HepG2 (cell line): ENCODE measurements around the gene EPHA2. TPM values are rescaled to one million over a fixed set of nuclear protein-coding genes. Genes with fewer than 3 reads are reported as not detected.

Source experiments
- BORCS8-MEF2B ChIP-seq: sonication (generic); formaldehyde crosslinking; IDR thresholded peaks from 2 replicates; pipeline ENCODE4 v1.8.0; 2022; ENCODE audit warnings: mild to moderate bottlenecking, missing genetic modification reagents
- FOXO1 ChIP-seq: sonication (generic); formaldehyde crosslinking; IDR thresholded peaks from 2 replicates; pipeline ENCODE4 v1.4.0; 2020; ENCODE audit warnings: missing genetic modification reagents
- MEF2D ChIP-seq: sonication (generic); formaldehyde crosslinking; IDR thresholded peaks from 2 replicates; pipeline ENCODE4 v1.5.1; 2020; ENCODE audit warnings: mild to moderate bottlenecking, missing genetic modification reagents
- RBFOX2 ChIP-seq: fragments of 200-400 bp; formaldehyde crosslinking; IDR thresholded peaks from 2 replicates; pipeline ENCODE4 v1.6.1; 2017; ENCODE audit warnings: low read depth, mild to moderate bottlenecking, low read length
- REPIN1 ChIP-seq: sonication (generic); formaldehyde crosslinking; IDR thresholded peaks from 2 replicates; pipeline ENCODE4 v1.8.0; 2022; ENCODE audit warnings: missing genetic modification reagents, low read depth, mild to moderate bottlenecking, borderline replicate concordance
- SOX13 ChIP-seq, 3 experiments: fragments of 450-650 bp in 1 of 3; sonication (generic) in 1 of 3; formaldehyde crosslinking in 1 of 3; IDR thresholded peaks in 2 of 3; conservative IDR thresholded peaks in 1 of 3; 2 replicates each; pipeline versions ENCODE4 v1.5.0 to v1.6.1; 2016 to 2020; ENCODE audit warnings: antibody characterized with exemption in 1 of 3, mild to moderate bottlenecking in 1 of 3, missing compliant biosample characterization in 1 of 3, missing genetic modification reagents in 1 of 3, moderate library complexity in 1 of 3
- SP140L ChIP-seq: sonication (generic); formaldehyde crosslinking; IDR thresholded peaks from 2 replicates; pipeline ENCODE4 v1.4.0; 2020; ENCODE audit warnings: missing genetic modification reagents, borderline replicate concordance
- TBX3 ChIP-seq: fragments of 450-650 bp; IDR thresholded peaks from 2 replicates; pipeline ENCODE4 v1.6.1; 2017; ENCODE audit warnings: antibody characterized with exemption, mild to moderate bottlenecking, inconsistent platforms, borderline replicate concordance
- TOPORS ChIP-seq: sonication (generic); formaldehyde crosslinking; IDR thresholded peaks from 2 replicates; pipeline ENCODE4 v1.8.0; 2023; ENCODE audit warnings: mild to moderate bottlenecking, missing genetic modification reagents
- U2AF2 ChIP-seq: fragments of 200-400 bp; formaldehyde crosslinking; IDR thresholded peaks from 2 replicates; pipeline ENCODE4 v1.6.1; 2017; ENCODE audit warnings: low read depth, mild to moderate bottlenecking, low read length
- YEATS4 ChIP-seq: sonication (generic); formaldehyde crosslinking; IDR thresholded peaks from 2 replicates; pipeline ENCODE4 v1.4.0; 2020; ENCODE audit warnings: missing genetic modification reagents, borderline replicate concordance
- ZBTB26 ChIP-seq: IDR thresholded peaks from 2 replicates; pipeline ENCODE4 v1.6.1; 2016; ENCODE audit warnings: missing compliant biosample characterization, missing genetic modification reagents, borderline replicate concordance
- ZBTB7A ChIP-seq: sonication (generic); formaldehyde crosslinking; IDR thresholded peaks from 2 replicates; pipeline ENCODE4 v1.8.0; 2022; ENCODE audit warnings: mild to moderate bottlenecking, missing genetic modification reagents
- ZFP36L2 ChIP-seq: sonication (generic); formaldehyde crosslinking; IDR thresholded peaks from 2 replicates; pipeline ENCODE4 v1.4.0; 2020; ENCODE audit warnings: missing genetic modification reagents
- ZMYM2 ChIP-seq: sonication (generic); formaldehyde crosslinking; IDR thresholded peaks from 2 replicates; pipeline ENCODE4 v1.8.0; 2022; ENCODE audit warnings: mild to moderate bottlenecking, missing genetic modification reagents
- ZMYM4 ChIP-seq: sonication (generic); formaldehyde crosslinking; IDR thresholded peaks from 2 replicates; pipeline ENCODE4 v1.8.1; 2023; ENCODE audit warnings: mild to moderate bottlenecking, missing genetic modification reagents
- ZNF224 ChIP-seq: sonication (generic); formaldehyde crosslinking; IDR thresholded peaks from 2 replicates; pipeline ENCODE4 v1.5.0; 2020; ENCODE audit warnings: mild to moderate bottlenecking, missing genetic modification reagents
- ZNF263 ChIP-seq: sonication (generic); formaldehyde crosslinking; IDR thresholded peaks from 2 replicates; pipeline ENCODE4 v1.4.0; 2020; ENCODE audit warnings: missing genetic modification reagents
- ZNF441 ChIP-seq: sonication (generic); formaldehyde crosslinking; IDR thresholded peaks from 2 replicates; pipeline ENCODE4 v1.7.0; 2021; ENCODE audit warnings: missing genetic modification reagents, borderline replicate concordance
- ZNF567 ChIP-seq: sonication (generic); formaldehyde crosslinking; IDR thresholded peaks from 2 replicates; pipeline ENCODE4 v1.8.1; 2023; ENCODE audit warnings: mild to moderate bottlenecking, missing genetic modification reagents, borderline replicate concordance
- ZNF7 ChIP-seq: IDR thresholded peaks from 2 replicates; pipeline ENCODE4 v1.6.1; 2016; ENCODE audit warnings: missing biosample characterization, missing genetic modification reagents
- ZNF746 ChIP-seq: sonication (generic); formaldehyde crosslinking; IDR thresholded peaks from 2 replicates; pipeline ENCODE4 v1.8.0; 2022; ENCODE audit warnings: mild to moderate bottlenecking, missing genetic modification reagents
- ZNF839 ChIP-seq: sonication (generic); formaldehyde crosslinking; IDR thresholded peaks from 2 replicates; pipeline ENCODE4 v1.4.0; 2020; ENCODE audit warnings: missing genetic modification reagents, mild to moderate bottlenecking, borderline replicate concordance
- ZSCAN22 ChIP-seq: sonication (generic); formaldehyde crosslinking; IDR thresholded peaks from 2 replicates; pipeline ENCODE4 v1.4.0; 2020; ENCODE audit warnings: mild to moderate bottlenecking, missing genetic modification reagents
- polyA plus RNA-seq, 8 experiments: library from polyadenylated mRNA; depleted of rRNA in 3 of 8; stranded (reverse) in 7 of 8; unstranded in 1 of 8; fragments of >200 nt; fragmentation: Illumina TruSeq in 4 of 8; extraction: Trizol in 4 of 8; gene quantifications; 2 replicates each; pipeline versions ENCODE4 v1.2.1 to v1.2.3, GENCODE V29; 2011 to 2016; ENCODE audit warnings: low read depth in 4 of 8, missing spikeins in 1 of 8, mixed read lengths in 1 of 8; ENCODE audit not compliant: insufficient read depth in 1 of 8
- total RNA-seq, 5 experiments: library from RNA; depleted of rRNA; stranded (reverse); fragments of >200 nt; fragmentation: Illumina TruSeq; extraction: Trizol; gene quantifications; 2 replicates each; pipeline ENCODE4 v1.2.3, GENCODE V29; 2016; ENCODE audit warnings: low read depth in 1 of 5
- TF ChIP-seq, protein P1 (sequence below): conservative IDR thresholded peaks from 2 replicates; pipeline ENCODE4 v1.6.1; 2018; ENCODE audit warnings: missing genetic modification reagents
- TF ChIP-seq, protein P2 (sequence below): sonication (generic); formaldehyde crosslinking; IDR thresholded peaks from 2 replicates; pipeline ENCODE4 v1.4.0; 2020; ENCODE audit warnings: mild to moderate bottlenecking, missing genetic modification reagents

Gene EPHA2
- total and polyA plus RNA-seq, 2 of the 13 experiments (the other 11 are each of a cell fraction or from before 2014, with no cell fraction given) = 33.6 to 53.6 TPM

- TF ChIP-seq ZMYM4 (CRISPR knock-in tag) (peak; percentile 64), ZBTB7A (CRISPR knock-in tag) (peak; percentile 57; the same call in 1 of the 2 replicates), ZNF746 (peak; percentile 100), ZNF839 (CRISPR knock-in tag) (no peak), SOX13 (IDR thresholded peaks at IDR 0.05) (0 out of 2 replicates have a peak, but pooled peaks have one; percentile 16), SOX13 (CRISPR knock-in tag; conservative IDR thresholded peaks at IDR 0.05 in 1 of 2, IDR thresholded peaks at IDR 0.05 in 1 of 2) (peak in 1 of 2 experiments; percentile 91; a peak in 2 of 4 replicates), TBX3 (peak; percentile 84), ZSCAN22 (no peak), ZNF567 (CRISPR knock-in tag) (no peak; the same call in 1 of the 2 replicates), MEF2D (CRISPR knock-in tag) (peak; percentile 76; the same call in 1 of the 2 replicates), ZFP36L2 (no peak), YEATS4 (CRISPR knock-in tag) (no peak), ZMYM2 (CRISPR knock-in tag) (no peak), SP140L (CRISPR knock-in tag) (no peak), U2AF2 (no peak), REPIN1 (CRISPR knock-in tag) (peak; percentile 68), ZNF441 (peak; percentile 53; the same call in 1 of the 2 replicates), ZBTB26 (CRISPR knock-in tag) (no peak), TOPORS (CRISPR knock-in tag) (0 out of 2 replicates have a peak, but pooled peaks have one; percentile 48), BORCS8-MEF2B (CRISPR knock-in tag) (peak; percentile 49; the same call in 1 of the 2 replicates), ZNF224 (CRISPR knock-in tag) (no peak), ZNF263 (CRISPR knock-in tag) (no peak), ZNF7 (CRISPR knock-in tag) (no peak), RBFOX2 (peak; percentile 72), FOXO1 (peak; percentile 82; the same call in 1 of the 2 replicates)
- TF ChIP-seq, protein P1, sequence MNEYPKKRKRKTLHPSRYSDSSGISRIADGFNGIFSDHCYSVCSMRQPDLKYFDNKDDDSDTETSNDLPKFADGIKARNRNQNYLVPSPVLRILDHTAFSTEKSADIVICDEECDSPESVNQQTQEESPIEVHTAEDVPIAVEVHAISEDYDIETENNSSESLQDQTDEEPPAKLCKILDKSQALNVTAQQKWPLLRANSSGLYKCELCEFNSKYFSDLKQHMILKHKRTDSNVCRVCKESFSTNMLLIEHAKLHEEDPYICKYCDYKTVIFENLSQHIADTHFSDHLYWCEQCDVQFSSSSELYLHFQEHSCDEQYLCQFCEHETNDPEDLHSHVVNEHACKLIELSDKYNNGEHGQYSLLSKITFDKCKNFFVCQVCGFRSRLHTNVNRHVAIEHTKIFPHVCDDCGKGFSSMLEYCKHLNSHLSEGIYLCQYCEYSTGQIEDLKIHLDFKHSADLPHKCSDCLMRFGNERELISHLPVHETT (CRISPR knock-in tag) = no peak
- TF ChIP-seq, protein P2, sequence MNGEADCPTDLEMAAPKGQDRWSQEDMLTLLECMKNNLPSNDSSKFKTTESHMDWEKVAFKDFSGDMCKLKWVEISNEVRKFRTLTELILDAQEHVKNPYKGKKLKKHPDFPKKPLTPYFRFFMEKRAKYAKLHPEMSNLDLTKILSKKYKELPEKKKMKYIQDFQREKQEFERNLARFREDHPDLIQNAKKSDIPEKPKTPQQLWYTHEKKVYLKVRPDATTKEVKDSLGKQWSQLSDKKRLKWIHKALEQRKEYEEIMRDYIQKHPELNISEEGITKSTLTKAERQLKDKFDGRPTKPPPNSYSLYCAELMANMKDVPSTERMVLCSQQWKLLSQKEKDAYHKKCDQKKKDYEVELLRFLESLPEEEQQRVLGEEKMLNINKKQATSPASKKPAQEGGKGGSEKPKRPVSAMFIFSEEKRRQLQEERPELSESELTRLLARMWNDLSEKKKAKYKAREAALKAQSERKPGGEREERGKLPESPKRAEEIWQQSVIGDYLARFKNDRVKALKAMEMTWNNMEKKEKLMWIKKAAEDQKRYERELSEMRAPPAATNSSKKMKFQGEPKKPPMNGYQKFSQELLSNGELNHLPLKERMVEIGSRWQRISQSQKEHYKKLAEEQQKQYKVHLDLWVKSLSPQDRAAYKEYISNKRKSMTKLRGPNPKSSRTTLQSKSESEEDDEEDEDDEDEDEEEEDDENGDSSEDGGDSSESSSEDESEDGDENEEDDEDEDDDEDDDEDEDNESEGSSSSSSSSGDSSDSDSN = peak; percentile 71; the same call in 1 of the 2 replicates
Measured at GRCh38 chr1:16143566-16144324, 12.1 kb downstream of the EPHA2 start (continued).
